PC-9 (cell line): ENCODE data around the gene LRRC47. TPM values are rescaled to one million over a fixed set of nuclear protein-coding genes. Genes with fewer than 3 reads are reported as not detected.

ENCODE experiments used
- BruUV-seq: library from RNA; stranded (reverse); fragments of 400-500 nt; replicated peaks from 2 replicates; lab custom pipeline; 2021; lab: Mats Ljungman, UMichigan
- CTCF ChIA-PET: fragments of 300-600 bp; sonication (Branson Sonifier 250); formaldehyde crosslinking; loops from one replicate; lab custom pipeline; 2022; ENCODE audit warnings: antibody characterized with exemption; lab: Charles Lee
- POLR2A ChIA-PET: fragments of 300-600 bp; sonication (Branson Sonifier 250); formaldehyde crosslinking; loops from one replicate; lab custom pipeline; 2022; ENCODE audit warnings: antibody characterized with exemption; ENCODE audit not compliant: unreplicated experiment; lab: Charles Lee
- DNase-seq, 2 experiments: peaks; one replicate each; pipeline versions ENCODE4 v3.0.0 to v3.0.0-alpha.2; 2015 to 2022; ENCODE audit warnings: mixed read lengths in 1 of 2
- H2AFZ ChIP-seq: fragments of 200-600 bp; sonication (generic); 2 replicates; pipeline ENCODE4 v1.8.1; 2017; ENCODE audit warnings: antibody characterized with exemption
- H3F3A ChIP-seq: fragments of 200-600 bp; sonication (generic); 2 replicates; pipeline ENCODE4 v1.8.1; 2017; ENCODE audit warnings: antibody characterized with exemption, mild to moderate bottlenecking, low read depth; ENCODE audit not compliant: insufficient read depth
- H3K27ac ChIP-seq: fragments of 200-600 bp; sonication (generic); 2 replicates; pipeline ENCODE4 v1.6.1; 2016; ENCODE audit warnings: mixed run types
- H3K27me3 ChIP-seq: fragments of 200-600 bp; sonication (generic); 2 replicates; pipeline ENCODE4 v1.6.1; 2016; ENCODE audit warnings: low read depth, mixed run types; ENCODE audit not compliant: insufficient read depth
- H3K36me3 ChIP-seq: fragments of 200-600 bp; sonication (generic); 2 replicates; pipeline ENCODE4 v1.6.1; 2016; ENCODE audit warnings: low read depth, mixed run types
- H3K4me1 ChIP-seq: fragments of 200-600 bp; sonication (generic); replicated peaks from 2 replicates; pipeline ENCODE4 v1.6.1; 2016; ENCODE audit warnings: mixed run types; ENCODE audit not compliant: insufficient read depth
- H3K4me2 ChIP-seq: fragments of 200-600 bp; sonication (generic); 2 replicates; pipeline ENCODE4 v1.6.1; 2017; ENCODE audit warnings: mixed run types
- H3K4me3 ChIP-seq: fragments of 200-600 bp; sonication (generic); 2 replicates; pipeline ENCODE4 v1.6.1; 2016; ENCODE audit warnings: mixed run types
- H3K79me2 ChIP-seq: fragments of 200-600 bp; sonication (generic); 2 replicates; pipeline ENCODE4 v1.6.1; 2017; ENCODE audit warnings: low read depth, mixed run types
- H3K9me2 ChIP-seq: fragments of 200-600 bp; sonication (generic); 2 replicates; pipeline ENCODE4 v1.8.1; 2017; ENCODE audit warnings: mild to moderate bottlenecking; ENCODE audit not compliant: insufficient read depth
- H3K9me3 ChIP-seq: fragments of 200-600 bp; sonication (generic); 2 replicates; pipeline ENCODE4 v1.8.1; 2016; ENCODE audit warnings: low read depth; ENCODE audit not compliant: insufficient read depth
- H4K20me1 ChIP-seq: fragments of 200-600 bp; sonication (generic); 2 replicates; pipeline ENCODE4 v1.8.1; 2017; ENCODE audit not compliant: insufficient read depth
- CTCF ChIP-seq: fragments of 200-600 bp; sonication (generic); conservative IDR thresholded peaks from 2 replicates; pipeline ENCODE4 v1.6.1; 2017; ENCODE audit warnings: mixed run types, antibody characterized with exemption, mild to moderate bottlenecking, moderate library complexity
- EZH2 ChIP-seq: fragments of 200-600 bp; sonication (generic); IDR thresholded peaks from 2 replicates; pipeline ENCODE4 v1.8.0; 2017; ENCODE audit warnings: antibody characterized with exemption, low read depth
- intact Hi-C: fragments of 100-400 bp; cut with micrococcal nuclease; formaldehyde crosslinking; loops from one replicate; pipeline ENCODE4 v1.10.0; 2022; ENCODE audit not compliant: unreplicated experiment
- total RNA-seq: library from RNA; stranded (reverse); gene quantifications from 2 replicates; pipeline ENCODE4 v1.2.3, GENCODE V29; 2021

The LRRC47 gene
- total RNA-seq, 1 experiment from 2014 or later = 34.2 TPM

- peak overlapping the region; percentile 84 for H3K4me2 ChIP-seq
- peaks cover 10% of the 10 kb centered on the region; the same call in 1 of the 2 replicates for H3F3A ChIP-seq
- H3K36me3 ChIP-seq = no peaks in the 10 kb centered on the region
- ChIA-PET CTCF (no interaction called here), POLR2A (no interaction called here)
- TF ChIP-seq CTCF (no peak), EZH2 (no peak)
- H2AFZ ChIP-seq = peak overlapping the region; percentile 74; the same call in 1 of the 2 replicates
- no peak for DNase-seq
- no TSS peak for BruUV-seq
- H3K27ac ChIP-seq = no peak overlapping the region
- peaks cover 15% of the 10 kb centered on the region for H3K4me1 ChIP-seq
- peaks cover 4% of the 10 kb centered on the region for H4K20me1 ChIP-seq
- H3K9me2 ChIP-seq = no peaks in the 10 kb centered on the region
- H3K4me3 ChIP-seq = peak overlapping the region; percentile 67; the same call in 1 of the 2 replicates
- 0 out of 2 replicates have a peak, but pooled peaks cover 3% of the 10 kb centered on the region for H3K79me2 ChIP-seq
- H3K9me3 ChIP-seq = no peaks in the 10 kb centered on the region
- H3K27me3 ChIP-seq = peaks cover 25% of the 10 kb centered on the region
- intact Hi-C loops = no loop called here
Observed at GRCh38 chr1:3746389-3746829, 49.9 kb downstream of the LRRC47 start.

GRCh38 chr1:3745590-3746381 lies 50.5 kb downstream of the LRRC47 start:
- intact Hi-C loops = no loop called here
- peak overlapping the region; percentile 84 for H3K4me2 ChIP-seq
- CTCF ChIA-PET = no interaction called here
- H3F3A ChIP-seq = peaks cover 10% of the 10 kb centered on the region; the same call in 1 of the 2 replicates
- no peaks in the 10 kb centered on the region for H3K9me2 ChIP-seq
- H3K4me3 ChIP-seq = peak overlapping the region; percentile 67; the same call in 1 of the 2 replicates
- TSS peak; percentile 34 for BruUV-seq
- peaks cover 15% of the 10 kb centered on the region for H3K4me1 ChIP-seq
- peaks cover 19% of the 10 kb centered on the region for H3K27me3 ChIP-seq
- POLR2A ChIA-PET = no interaction called here
- H3K9me3 ChIP-seq = no peaks in the 10 kb centered on the region
- H2AFZ ChIP-seq = no peak overlapping the region
- H3K36me3 ChIP-seq = no peaks in the 10 kb centered on the region
- no peak for DNase-seq
- TF ChIP-seq EZH2 (no peak), CTCF (no peak)
- peaks cover 4% of the 10 kb centered on the region for H4K20me1 ChIP-seq
- 0 out of 2 replicates have a peak, but pooled peaks cover 3% of the 10 kb centered on the region for H3K79me2 ChIP-seq
- H3K27ac ChIP-seq = no peak overlapping the region

GRCh38 chr1:3745071-3745470 lies 51.2 kb downstream of the LRRC47 start:
- no peak for TF ChIP-seq CTCF
- TF ChIP-seq EZH2 = no peak
- DNase-seq = no peak
- peaks cover 12% of the 10 kb centered on the region for H3K27me3 ChIP-seq
- peaks cover 10% of the 10 kb centered on the region; the same call in 1 of the 2 replicates for H3F3A ChIP-seq
- H3K36me3 ChIP-seq = no peaks in the 10 kb centered on the region
- peaks cover 4% of the 10 kb centered on the region for H4K20me1 ChIP-seq
- H3K79me2 ChIP-seq = 0 out of 2 replicates have a peak, but pooled peaks cover 3% of the 10 kb centered on the region
- ChIA-PET CTCF (no interaction called here), POLR2A (no interaction called here)
- intact Hi-C loops = no loop called here
- H3K4me1 ChIP-seq = peaks cover 15% of the 10 kb centered on the region
- no peaks in the 10 kb centered on the region for H3K9me2 ChIP-seq
- no peak overlapping the region for H3K27ac ChIP-seq
- H3K4me2 ChIP-seq = 0 out of 2 replicates have a peak overlapping the region, but pooled peaks have one; percentile 84
- BruUV-seq = no TSS peak
- no peaks in the 10 kb centered on the region for H3K9me3 ChIP-seq
- H2AFZ ChIP-seq = no peak overlapping the region
- H3K4me3 ChIP-seq = no peak overlapping the region
